Measurements from ENCODE around the gene MADD. TPM values are rescaled to one million over a fixed set of nuclear protein-coding genes. Genes with fewer than 3 reads are reported as not detected.

MADD gene
- total RNA-seq, 2 donors from 2014 or later = 155 to 209 TPM

DNA sequence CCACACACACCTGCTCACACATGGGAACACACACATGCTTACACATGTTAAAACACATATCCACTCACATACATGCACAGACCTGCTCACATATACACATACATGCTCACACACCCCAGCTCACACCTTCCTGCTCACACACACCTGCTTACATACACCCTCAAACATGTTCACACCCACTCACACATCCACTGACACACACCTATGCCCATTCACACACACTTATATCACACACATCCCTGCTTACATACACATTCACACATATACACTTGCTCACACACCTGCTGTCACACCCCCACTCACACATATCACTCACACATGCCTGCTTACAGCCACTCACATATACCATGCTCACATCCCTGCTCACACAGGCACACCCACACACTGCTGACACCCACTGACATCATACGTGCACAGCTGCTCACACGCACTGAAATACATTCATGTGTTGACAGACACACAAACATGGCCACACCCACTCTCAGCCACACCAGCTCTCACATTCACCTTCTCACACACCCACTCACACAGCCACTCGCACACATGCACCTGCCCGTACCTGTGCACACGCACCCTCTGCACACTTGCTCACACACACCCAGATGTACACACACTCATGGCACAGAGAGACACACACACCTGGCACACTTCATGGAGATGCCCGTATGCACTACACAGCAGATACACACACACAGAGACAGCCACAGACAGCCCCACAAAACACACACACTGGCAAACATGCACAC is 88.2 kb downstream of the MADD start:
- DNase-seq (no peak), ATAC-seq (no peak)
- H3K27ac Mint-ChIP-seq = no peak overlapping the region
- H3K4me3 Mint-ChIP-seq = no peak overlapping the region
- no peaks in the 10 kb centered on the region for H3K36me3 Mint-ChIP-seq (ENCODE audit: low read depth)
- no peaks in the 10 kb centered on the region for H3K27me3 Mint-ChIP-seq
- no peaks in the 10 kb centered on the region for H3K9me3 ChIP-seq (ENCODE audit: control insufficient read depth, low read length, poor library complexity, severe bottlenecking)
- peaks cover 5% of the 10 kb centered on the region for H3K4me1 Mint-ChIP-seq

GRCh38 chr11:47358731-47359051 is 88.8 kb downstream of the MADD start:
- peaks cover 5% of the 10 kb centered on the region for H3K4me1 Mint-ChIP-seq
- H3K27me3 Mint-ChIP-seq = no peaks in the 10 kb centered on the region
- DNase-seq (no peak), ATAC-seq (no peak)
- H3K36me3 Mint-ChIP-seq (ENCODE audit: low read depth) = no peaks in the 10 kb centered on the region
- H3K9me3 ChIP-seq (ENCODE audit: control insufficient read depth, low read length, poor library complexity, severe bottlenecking) = no peaks in the 10 kb centered on the region
- no peak overlapping the region for H3K4me3 Mint-ChIP-seq
- no peak overlapping the region for H3K27ac Mint-ChIP-seq

- ATAC-seq = no peak
- no peak overlapping the region for H3K4me3 Mint-ChIP-seq
- H3K4me1 Mint-ChIP-seq = peaks cover 5% of the 10 kb centered on the region
- H3K27ac Mint-ChIP-seq = no peak overlapping the region
- H3K9me3 ChIP-seq (ENCODE audit: control insufficient read depth, low read length, poor library complexity, severe bottlenecking) = no peaks in the 10 kb centered on the region
- DNase-seq = no peak
- H3K27me3 Mint-ChIP-seq = no peaks in the 10 kb centered on the region
- no peaks in the 10 kb centered on the region for H3K36me3 Mint-ChIP-seq (ENCODE audit: low read depth)
Observed at GRCh38 chr11:47359162-47359561, 89.2 kb downstream of the MADD start.

GRCh38 chr11:47359586-47359985 is 89.7 kb downstream of the MADD start:
- ATAC-seq = peak; percentile 36
- H3K27me3 Mint-ChIP-seq = peaks cover 3% of the 10 kb centered on the region
- H3K36me3 Mint-ChIP-seq (ENCODE audit: low read depth) = no peaks in the 10 kb centered on the region
- H3K9me3 ChIP-seq (ENCODE audit: control insufficient read depth, low read length, poor library complexity, severe bottlenecking) = no peaks in the 10 kb centered on the region
- H3K4me3 Mint-ChIP-seq = no peak overlapping the region
- no peak overlapping the region for H3K27ac Mint-ChIP-seq
- DNase-seq = no peak
- H3K4me1 Mint-ChIP-seq = peaks cover 5% of the 10 kb centered on the region

DNA sequence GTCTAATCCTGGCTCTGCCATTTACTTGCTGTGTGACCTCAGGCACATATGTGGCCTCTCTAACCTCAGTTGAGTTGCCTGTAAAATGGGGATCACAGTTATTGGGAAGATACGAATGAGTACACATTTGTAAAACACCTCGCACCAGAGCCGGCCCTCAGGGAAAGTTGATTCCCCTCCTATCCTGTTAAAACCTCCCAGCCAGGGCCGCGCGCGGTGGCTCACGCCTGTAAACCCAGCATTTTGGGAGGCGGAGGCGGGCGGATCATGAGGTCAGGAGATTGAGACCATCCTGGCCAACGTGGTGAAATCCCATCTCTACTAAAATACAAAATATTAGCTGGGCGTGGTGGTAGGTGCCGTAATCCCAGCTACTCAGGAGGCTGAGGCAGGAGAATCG is 90.4 kb downstream of the MADD start:
- Mint-ChIP-seq H3K27me3 (peaks cover 5% of the 10 kb centered on the region), H3K36me3 (ENCODE audit: low read depth) (no peaks in the 10 kb centered on the region), H3K4me1 (peaks cover 5% of the 10 kb centered on the region), H3K27ac (no peak overlapping the region), H3K4me3 (no peak overlapping the region)
- no peaks in the 10 kb centered on the region for H3K9me3 ChIP-seq (ENCODE audit: control insufficient read depth, low read length, poor library complexity, severe bottlenecking)
- no peak for DNase-seq
- ATAC-seq = no peak

- H3K9me3 ChIP-seq (ENCODE audit: control insufficient read depth, low read length, poor library complexity, severe bottlenecking) = no peaks in the 10 kb centered on the region
- ATAC-seq (no peak), DNase-seq (no peak)
- Mint-ChIP-seq H3K4me3 (no peak overlapping the region), H3K27ac (peak overlapping the region; percentile 11), H3K27me3 (peaks cover 13% of the 10 kb centered on the region), H3K36me3 (ENCODE audit: low read depth) (peaks cover 3% of the 10 kb centered on the region), H3K4me1 (peaks cover 8% of the 10 kb centered on the region)
Observed at GRCh38 chr11:47361419-47361818, 91.5 kb downstream of the MADD start.

DNA sequence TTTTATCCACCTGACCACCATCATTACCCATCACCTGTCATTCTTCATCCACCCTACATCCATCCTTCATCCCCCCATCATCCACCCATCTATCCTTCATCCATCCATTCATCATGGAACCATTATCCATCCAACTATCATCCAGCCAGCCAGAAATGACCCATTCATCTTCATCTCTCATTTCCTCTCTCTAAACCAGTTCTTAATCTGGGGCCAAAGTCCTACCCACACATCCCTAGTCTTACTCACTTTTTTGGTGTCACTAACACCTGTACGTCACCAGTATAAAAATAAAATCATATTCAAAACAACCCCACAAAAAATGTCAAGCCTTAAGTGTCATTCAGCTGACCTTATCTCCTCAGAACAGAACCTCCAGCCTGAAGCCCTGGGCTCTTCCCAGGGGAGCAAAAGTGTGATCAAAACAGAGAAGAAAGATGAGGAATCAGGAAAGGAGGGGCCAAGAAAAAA is 96.1 kb downstream of the MADD start:
- Mint-ChIP-seq H3K27ac (no peak overlapping the region), H3K36me3 (ENCODE audit: low read depth) (peaks cover 5% of the 10 kb centered on the region), H3K27me3 (peaks cover 13% of the 10 kb centered on the region), H3K4me1 (peaks cover 8% of the 10 kb centered on the region), H3K4me3 (no peak overlapping the region)
- DNase-seq = no peak
- no peak for ATAC-seq
- H3K9me3 ChIP-seq (ENCODE audit: control insufficient read depth, low read length, poor library complexity, severe bottlenecking) = no peaks in the 10 kb centered on the region

GRCh38 chr11:47369676-47370075 is 99.7 kb downstream of the MADD start:
- H3K27me3 Mint-ChIP-seq = peaks cover 9% of the 10 kb centered on the region
- peaks cover 7% of the 10 kb centered on the region for H3K4me1 Mint-ChIP-seq
- no peak for DNase-seq
- no peak for ATAC-seq
- H3K4me3 Mint-ChIP-seq = no peak overlapping the region
- no peaks in the 10 kb centered on the region for H3K9me3 ChIP-seq (ENCODE audit: control insufficient read depth, low read length, poor library complexity, severe bottlenecking)
- H3K36me3 Mint-ChIP-seq (ENCODE audit: low read depth) = peaks cover 5% of the 10 kb centered on the region
- no peak overlapping the region for H3K27ac Mint-ChIP-seq

DNA sequence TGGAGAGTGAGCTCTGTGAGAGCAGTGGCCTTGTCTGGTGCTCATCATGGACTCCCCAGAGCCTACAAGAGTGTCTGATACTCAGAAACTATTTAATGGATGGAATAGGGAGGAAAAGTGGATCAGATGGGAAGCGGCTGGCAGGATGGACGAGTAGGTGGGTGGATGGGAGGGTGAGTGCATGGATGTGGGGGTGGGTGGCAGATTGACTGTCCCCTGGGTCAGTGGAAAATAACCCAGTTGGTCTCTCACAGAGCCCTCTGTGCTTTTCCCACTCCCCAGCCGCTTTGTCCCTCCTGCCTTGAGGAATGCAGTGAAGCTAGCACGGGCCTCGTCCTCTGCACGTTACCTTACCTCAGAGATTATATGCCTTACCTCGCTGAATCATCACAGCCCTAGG is 102.5 kb downstream of the MADD start:
- peaks cover 9% of the 10 kb centered on the region for H3K4me1 Mint-ChIP-seq
- no peak overlapping the region for H3K27ac Mint-ChIP-seq
- no peaks in the 10 kb centered on the region for H3K9me3 ChIP-seq (ENCODE audit: control insufficient read depth, low read length, poor library complexity, severe bottlenecking)
- ATAC-seq (no peak), DNase-seq (no peak)
- no peaks in the 10 kb centered on the region for H3K36me3 Mint-ChIP-seq (ENCODE audit: low read depth)
- no peaks in the 10 kb centered on the region for H3K27me3 Mint-ChIP-seq
- no peak overlapping the region for H3K4me3 Mint-ChIP-seq

GRCh38 chr11:47373876-47374719 is 104.2 kb downstream of the MADD start:
- H3K36me3 Mint-ChIP-seq (ENCODE audit: low read depth) = no peaks in the 10 kb centered on the region
- H3K9me3 ChIP-seq (ENCODE audit: control insufficient read depth, low read length, poor library complexity, severe bottlenecking) = no peaks in the 10 kb centered on the region
- peak overlapping the region; percentile 21 for H3K27ac Mint-ChIP-seq
- H3K4me1 Mint-ChIP-seq = peaks cover 9% of the 10 kb centered on the region
- H3K27me3 Mint-ChIP-seq = no peaks in the 10 kb centered on the region
- ATAC-seq (peak; percentile 88), DNase-seq (peak; percentile 73 to 84 (median 84))
- H3K4me3 Mint-ChIP-seq = no peak overlapping the region

- DNase-seq (no peak), ATAC-seq (no peak)
- no peaks in the 10 kb centered on the region for H3K9me3 ChIP-seq (ENCODE audit: control insufficient read depth, low read length, poor library complexity, severe bottlenecking)
- Mint-ChIP-seq H3K4me1 (peaks cover 8% of the 10 kb centered on the region), H3K4me3 (no peak overlapping the region), H3K27me3 (no peaks in the 10 kb centered on the region), H3K27ac (peak overlapping the region; percentile 21), H3K36me3 (ENCODE audit: low read depth) (no peaks in the 10 kb centered on the region)
Observed at GRCh38 chr11:47374720-47375019, 104.7 kb downstream of the MADD start.

- ATAC-seq (no peak), DNase-seq (no peak)
- H3K9me3 ChIP-seq (ENCODE audit: control insufficient read depth, low read length, poor library complexity, severe bottlenecking) = no peaks in the 10 kb centered on the region
- Mint-ChIP-seq H3K4me3 (no peak overlapping the region), H3K27ac (no peak overlapping the region), H3K36me3 (ENCODE audit: low read depth) (no peaks in the 10 kb centered on the region), H3K4me1 (peaks cover 6% of the 10 kb centered on the region), H3K27me3 (no peaks in the 10 kb centered on the region)
Observed at GRCh38 chr11:47375020-47375419, 105.1 kb downstream of the MADD start.

GRCh38 chr11:47375546-47376085 is 105.7 kb downstream of the MADD start:
- H3K27me3 Mint-ChIP-seq = no peaks in the 10 kb centered on the region
- peak overlapping the region; percentile 56 for H3K4me3 Mint-ChIP-seq
- no peaks in the 10 kb centered on the region for H3K36me3 Mint-ChIP-seq (ENCODE audit: low read depth)
- peaks cover 5% of the 10 kb centered on the region for H3K4me1 Mint-ChIP-seq
- no peaks in the 10 kb centered on the region for H3K9me3 ChIP-seq (ENCODE audit: control insufficient read depth, low read length, poor library complexity, severe bottlenecking)
- ATAC-seq (no peak), DNase-seq (no peak)
- H3K27ac Mint-ChIP-seq = no peak overlapping the region
